ENCODE data around the gene NEURL1B. TPM values are rescaled to one million over a fixed set of nuclear protein-coding genes. Genes with fewer than 3 reads are reported as not detected.

NEURL1B gene
- total and polyA plus RNA-seq, 2 experiments from 2014 or later = 0.13 to 1.8 TPM

DNA sequence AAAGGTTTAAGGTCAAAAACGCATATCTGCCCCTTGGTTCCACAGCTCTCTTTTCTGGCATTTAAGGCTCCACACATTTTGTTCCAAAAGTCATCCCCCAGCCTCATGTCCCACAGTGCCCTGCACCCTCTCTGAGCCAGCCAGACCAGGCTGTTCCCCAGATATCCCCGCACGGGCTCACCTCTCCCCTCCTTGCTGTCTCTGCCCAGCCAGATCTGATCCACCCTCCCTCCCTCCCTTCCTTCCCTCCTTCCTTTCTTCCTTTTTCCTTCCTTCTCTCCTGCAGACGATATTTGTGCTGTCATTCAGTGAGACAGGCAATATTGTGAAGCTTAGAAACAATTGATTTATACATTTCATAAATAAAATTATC, 92.9 kb downstream of the NEURL1B start:
- Histone ChIP-seq H3F3A (ENCODE audit: insufficient read depth) (peaks cover 30% of the 10 kb centered on the region), H3K79me2 (ENCODE audit: insufficient read depth) (no peaks in the 10 kb centered on the region), H2AFZ (no peak overlapping the region), H3K4me1 (ENCODE audit: insufficient read depth) (peaks cover 27% of the 10 kb centered on the region), H3K9me2 (ENCODE audit: insufficient read depth) (no peaks in the 10 kb centered on the region), H3K4me3 (peak overlapping the region; percentile 40), H3K27ac (peak overlapping the region; percentile 100), H3K9me3 (ENCODE audit: low read depth) (no peaks in the 10 kb centered on the region), H4K20me1 (ENCODE audit: insufficient read depth) (no peaks in the 10 kb centered on the region), H3K4me2 (ENCODE audit: unreplicated experiment) (peak overlapping the region; percentile 74), H3K36me3 (ENCODE audit: low read depth) (no peaks in the 10 kb centered on the region), H3K9ac (peak overlapping the region; percentile 95), H3K27me3 (replicated peaks; ENCODE audit: insufficient read depth) (no peaks in the 10 kb centered on the region)
- no peak for DNase-seq
- 0 to 2% methylated on average over 4 of the region's 4 CpGs for WGBS, 2 experiments (ENCODE audit: low coverage in 1 of 2, low lambda C conversion rate in 2 of 2, missing lambda C conversion rate in 2 of 2)
- in situ Hi-C loops (cut with MboI) = no loop called here
- TF ChIP-seq EZH2phosphoT487 (IDR thresholded peaks at IDR 0.05; ENCODE audit: insufficient read depth, low read depth) (no peak), EZH2 (IDR thresholded peaks at IDR 0.05; ENCODE audit: insufficient read depth, poor library complexity, severe bottlenecking) (no peak)

DNA sequence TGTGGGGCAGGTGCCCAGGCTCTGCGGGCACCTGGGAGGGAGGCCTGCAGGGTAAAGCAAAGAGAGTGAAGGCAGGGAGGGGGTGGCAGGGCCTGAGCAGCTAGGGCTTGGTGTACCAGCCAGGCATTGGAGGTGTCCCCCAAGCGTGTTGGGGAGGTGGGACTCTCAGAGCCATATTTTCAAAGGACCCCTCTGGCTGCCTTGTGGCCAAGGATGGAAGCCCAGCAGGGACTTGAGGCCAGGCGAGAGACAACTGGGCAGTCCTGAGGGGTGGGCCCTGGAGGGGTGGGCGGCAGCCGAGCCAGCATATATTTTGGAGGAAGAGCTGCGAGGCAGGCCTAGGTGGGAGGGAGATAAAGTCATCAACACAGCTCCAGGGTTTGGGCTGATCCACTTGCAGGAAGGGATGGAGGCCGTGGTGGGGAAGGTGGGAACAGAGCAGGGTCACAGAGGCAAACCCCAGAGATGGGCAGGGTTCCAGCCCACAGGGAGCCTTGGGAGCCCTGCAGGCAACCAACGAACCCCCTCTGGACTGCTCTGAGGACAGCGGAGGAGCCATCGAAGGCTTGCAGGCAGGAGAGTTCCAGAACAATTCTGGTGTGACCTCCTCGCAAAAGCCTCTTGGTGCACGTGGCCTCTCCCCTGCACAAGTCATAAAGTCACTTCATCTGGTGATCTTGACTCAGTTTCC, 94.2 kb downstream of the NEURL1B start:
- DNase-seq = no peak
- Histone ChIP-seq H3K9ac (peak overlapping the region; percentile 95), H3K27me3 (replicated peaks; ENCODE audit: insufficient read depth) (no peaks in the 10 kb centered on the region), H3F3A (ENCODE audit: insufficient read depth) (peaks cover 37% of the 10 kb centered on the region), H3K9me2 (ENCODE audit: insufficient read depth) (no peaks in the 10 kb centered on the region), H3K9me3 (ENCODE audit: low read depth) (no peaks in the 10 kb centered on the region), H3K27ac (peak overlapping the region; percentile 100), H3K36me3 (ENCODE audit: low read depth) (no peaks in the 10 kb centered on the region), H4K20me1 (ENCODE audit: insufficient read depth) (no peaks in the 10 kb centered on the region), H3K79me2 (ENCODE audit: insufficient read depth) (no peaks in the 10 kb centered on the region), H2AFZ (no peak overlapping the region), H3K4me2 (ENCODE audit: unreplicated experiment) (no peak overlapping the region), H3K4me1 (ENCODE audit: insufficient read depth) (peaks cover 31% of the 10 kb centered on the region), H3K4me3 (no peak overlapping the region)
- in situ Hi-C loops (cut with MboI) = no loop called here
- 88 to 90% methylated on average over 12 of the region's 12 CpGs for WGBS, 2 experiments (ENCODE audit: low coverage in 1 of 2, low lambda C conversion rate in 2 of 2, missing lambda C conversion rate in 2 of 2)
- TF ChIP-seq EZH2 (IDR thresholded peaks at IDR 0.05; ENCODE audit: insufficient read depth, poor library complexity, severe bottlenecking) = no peak
- TF ChIP-seq EZH2phosphoT487 (IDR thresholded peaks at IDR 0.05; ENCODE audit: insufficient read depth, low read depth) = no peak

DNA sequence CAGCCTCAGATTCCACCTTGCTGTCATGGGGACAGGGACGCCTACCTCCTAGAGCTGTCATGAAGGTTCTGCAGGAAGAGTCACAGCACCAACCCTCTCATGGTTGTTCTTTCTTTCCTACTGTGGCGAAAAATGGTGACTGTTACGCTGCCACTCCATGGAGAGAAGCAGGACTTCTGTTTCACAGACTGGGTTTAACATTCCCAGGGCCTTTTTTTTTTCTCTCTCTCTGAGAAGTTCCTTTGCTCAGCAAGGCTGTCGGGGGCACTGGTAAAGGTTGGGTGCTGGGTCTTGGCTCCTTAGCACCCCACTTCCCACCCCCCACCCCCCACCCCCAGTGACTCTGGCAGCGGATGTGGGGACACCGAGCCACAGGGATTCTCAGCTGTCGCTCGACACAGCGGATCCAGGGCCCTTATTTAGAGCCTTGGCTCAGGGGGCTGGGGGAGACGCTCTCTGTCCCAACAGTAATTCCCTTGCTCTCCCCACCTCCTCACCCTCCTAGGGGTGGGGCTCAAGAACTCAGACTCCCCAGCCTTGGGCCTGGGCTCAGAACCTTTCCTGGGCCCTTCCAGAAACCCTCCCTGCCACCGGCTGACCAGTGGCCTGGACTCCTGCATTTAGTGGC, 95.6 kb downstream of the NEURL1B start:
- no peaks in the 10 kb centered on the region for H3K27me3 ChIP-seq (replicated peaks; ENCODE audit: insufficient read depth)
- H3K27ac ChIP-seq = no peak overlapping the region
- H4K20me1 ChIP-seq (ENCODE audit: insufficient read depth) = no peaks in the 10 kb centered on the region
- no peak overlapping the region for H2AFZ ChIP-seq
- WGBS, 2 experiments (ENCODE audit: low coverage in 1 of 2, low lambda C conversion rate in 2 of 2, missing lambda C conversion rate in 2 of 2) = 70 to 77% methylated on average over 11 of the region's 11 CpGs
- peak; percentile 45 for DNase-seq
- H3K79me2 ChIP-seq (ENCODE audit: insufficient read depth) = no peaks in the 10 kb centered on the region
- no peak overlapping the region for H3K9ac ChIP-seq
- TF ChIP-seq EZH2 (IDR thresholded peaks at IDR 0.05; ENCODE audit: insufficient read depth, poor library complexity, severe bottlenecking) (no peak), EZH2phosphoT487 (IDR thresholded peaks at IDR 0.05; ENCODE audit: insufficient read depth, low read depth) (no peak)
- no peaks in the 10 kb centered on the region for H3K9me3 ChIP-seq (ENCODE audit: low read depth)
- H3K36me3 ChIP-seq (ENCODE audit: low read depth) = no peaks in the 10 kb centered on the region
- no peak overlapping the region for H3K4me2 ChIP-seq (ENCODE audit: unreplicated experiment)
- no peak overlapping the region for H3K4me3 ChIP-seq
- peaks cover 43% of the 10 kb centered on the region for H3K4me1 ChIP-seq (ENCODE audit: insufficient read depth)
- no peaks in the 10 kb centered on the region for H3K9me2 ChIP-seq (ENCODE audit: insufficient read depth)
- peaks cover 43% of the 10 kb centered on the region for H3F3A ChIP-seq (ENCODE audit: insufficient read depth)
- in situ Hi-C loops (cut with MboI) = no loop called here

DNA sequence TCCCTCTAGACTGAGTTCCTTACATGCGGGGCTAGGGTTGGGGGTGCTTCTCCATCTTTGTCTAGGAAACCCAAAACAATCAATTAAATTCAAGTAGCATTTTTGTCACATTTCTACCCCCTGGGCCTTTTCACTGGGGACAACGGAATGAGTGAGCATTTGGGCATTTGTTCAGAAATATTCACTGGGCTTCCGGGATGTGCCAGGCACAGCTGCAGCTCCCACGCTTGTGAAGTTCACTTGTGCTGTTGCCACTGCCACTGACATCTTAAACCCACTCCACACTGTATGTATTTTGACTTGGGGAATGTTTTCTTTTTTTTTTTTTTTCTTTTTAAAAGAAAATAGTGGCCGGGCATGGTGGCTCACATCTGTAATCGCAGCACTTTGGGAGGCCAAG, 98.3 kb downstream of the NEURL1B start:
- Histone ChIP-seq H3K4me2 (ENCODE audit: unreplicated experiment) (no peak overlapping the region), H3K9ac (peak overlapping the region; percentile 90), H3K4me1 (ENCODE audit: insufficient read depth) (peaks cover 24% of the 10 kb centered on the region), H4K20me1 (ENCODE audit: insufficient read depth) (no peaks in the 10 kb centered on the region), H3K9me3 (ENCODE audit: low read depth) (no peaks in the 10 kb centered on the region), H3K4me3 (no peak overlapping the region), H3K27me3 (replicated peaks; ENCODE audit: insufficient read depth) (no peaks in the 10 kb centered on the region), H3F3A (ENCODE audit: insufficient read depth) (peaks cover 23% of the 10 kb centered on the region), H3K9me2 (ENCODE audit: insufficient read depth) (no peaks in the 10 kb centered on the region), H3K79me2 (ENCODE audit: insufficient read depth) (no peaks in the 10 kb centered on the region), H3K27ac (no peak overlapping the region), H2AFZ (no peak overlapping the region), H3K36me3 (ENCODE audit: low read depth) (no peaks in the 10 kb centered on the region)
- WGBS, 2 experiments (ENCODE audit: low coverage in 1 of 2, low lambda C conversion rate in 2 of 2, missing lambda C conversion rate in 2 of 2) = 69 to 70% methylated on average over 6 of the region's 6 CpGs
- TF ChIP-seq EZH2phosphoT487 (IDR thresholded peaks at IDR 0.05; ENCODE audit: insufficient read depth, low read depth) (no peak), EZH2 (IDR thresholded peaks at IDR 0.05; ENCODE audit: insufficient read depth, poor library complexity, severe bottlenecking) (no peak)
- no peak for DNase-seq
- in situ Hi-C loops (cut with MboI) = no loop called here
